ENCODE data around the gene MRPL45. TPM values are rescaled to one million over a fixed set of nuclear protein-coding genes. Genes with fewer than 3 reads are reported as not detected.
A peak's percentile ranks its signal among the peaks of the same experiment; 100 is the strongest.

MRPL45 gene
- polyA plus RNA-seq, 4 donors = 46.1 to 76.0 (median 63.5) TPM

- no peak for DNase-seq (ENCODE audit: low read depth in 4 of 4, low spot score in 3 of 4)
These were observed 47.4 kb downstream of the MRPL45 start for GRCh38 chr17:38344420-38344745.

- no peak for DNase-seq (ENCODE audit: low read depth in 4 of 4, low spot score in 3 of 4)
These were observed 48.8 kb downstream of the MRPL45 start for GRCh38 chr17:38345743-38346142.

- DNase-seq (ENCODE audit: low read depth in 4 of 4, low spot score in 3 of 4) = peak; percentile 55 to 76 (median 61)
These were observed 52.2 kb downstream of the MRPL45 start for GRCh38 chr17:38349097-38349730.

GRCh38 chr17:38350035-38350434 is 53.1 kb downstream of the MRPL45 start:
- DNase-seq (ENCODE audit: low read depth in 4 of 4, low spot score in 3 of 4) = no peak

GRCh38 chr17:38351412-38352222 is 54.6 kb downstream of the MRPL45 start, which contains the start of gene SOCS7:
TSS of gene SOCS7 (plus strand) at chr17:38351844. CDS start at chr17:38352053, 209 bp downstream.
- peak; percentile 81 to 90 (median 85) for DNase-seq (ENCODE audit: low read depth in 4 of 4, low spot score in 3 of 4)

GRCh38 chr17:38352245-38353085 is 55.5 kb downstream of the MRPL45 start:
- DNase-seq (ENCODE audit: low read depth in 4 of 4, low spot score in 3 of 4) = no peak

GRCh38 chr17:38353086-38353604 is 56.2 kb downstream of the MRPL45 start:
- DNase-seq (ENCODE audit: low read depth in 4 of 4, low spot score in 3 of 4) = no peak

GRCh38 chr17:38353668-38354067 is 56.7 kb downstream of the MRPL45 start:
- no peak for DNase-seq (ENCODE audit: low read depth in 4 of 4, low spot score in 3 of 4)

GRCh38 chr17:38354466-38354865 is 57.5 kb downstream of the MRPL45 start:
- DNase-seq (ENCODE audit: low read depth in 4 of 4, low spot score in 3 of 4) = no peak

- no peak for DNase-seq (ENCODE audit: low read depth in 4 of 4, low spot score in 3 of 4)
These were observed 58.3 kb downstream of the MRPL45 start for GRCh38 chr17:38355251-38355650.

- no peak for DNase-seq (ENCODE audit: low read depth in 4 of 4, low spot score in 3 of 4)
These were observed 60.6 kb downstream of the MRPL45 start for GRCh38 chr17:38357486-38358123.

GRCh38 chr17:38358586-38359513 is 61.9 kb downstream of the MRPL45 start:
- no peak for DNase-seq (ENCODE audit: low read depth in 4 of 4, low spot score in 3 of 4)

GRCh38 chr17:38361694-38362465 is 64.9 kb downstream of the MRPL45 start:
- no peak for DNase-seq (ENCODE audit: low read depth in 4 of 4, low spot score in 3 of 4)

GRCh38 chr17:38363016-38363415 is 66.0 kb downstream of the MRPL45 start:
- DNase-seq (ENCODE audit: low read depth in 4 of 4, low spot score in 3 of 4) = no peak

- no peak for DNase-seq (ENCODE audit: low read depth in 4 of 4, low spot score in 3 of 4)
These were observed 67.8 kb downstream of the MRPL45 start for GRCh38 chr17:38364741-38365140.

- DNase-seq (ENCODE audit: low read depth in 4 of 4, low spot score in 3 of 4) = no peak
These were observed 72.3 kb downstream of the MRPL45 start for GRCh38 chr17:38369124-38369886.
